ENCODE data around the gene BPI. TPM values are rescaled to one million over a fixed set of nuclear protein-coding genes. Genes with fewer than 3 reads are reported as not detected.

Gene BPI
- total RNA-seq, 1 donor from 2014 or later, result 1.0 TPM

DNA sequence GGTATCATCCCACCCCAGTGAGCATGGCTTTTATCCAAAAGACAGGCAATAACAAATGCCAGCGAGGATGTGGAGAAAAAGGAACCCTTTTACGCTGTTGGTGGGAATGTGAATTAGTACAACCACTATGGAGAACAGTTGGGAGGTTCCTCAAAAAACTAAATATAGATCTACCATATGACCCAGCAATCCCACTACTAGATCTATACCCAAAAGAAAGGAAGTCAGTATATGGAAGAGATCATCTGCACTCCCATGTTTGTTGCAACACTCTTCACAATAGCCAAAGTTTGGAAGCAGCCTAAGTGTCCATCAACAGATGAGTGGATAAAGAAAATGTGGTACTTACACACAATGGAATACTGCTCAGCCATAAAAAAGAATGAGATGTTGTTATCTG lies 37.5 kb upstream of the BPI start:
- H3K9ac ChIP-seq (ENCODE audit: low read depth in 1 of 3, low read length in 3 of 3), result no peak overlapping the region
- H3K36me3 ChIP-seq (ENCODE audit: control insufficient read depth in 3 of 3, insufficient read depth in 3 of 3, low read length in 3 of 3), result no peaks in the 10 kb centered on the region
- H3K4me1 ChIP-seq (ENCODE audit: control insufficient read depth in 3 of 3, insufficient read depth in 3 of 3, low read length in 3 of 3), result peaks cover 0 to 7% (median 6%) of the 10 kb centered on the region in 3 donors
- no peak overlapping the region for H3K27ac ChIP-seq (ENCODE audit: low read depth, low read length)
- peaks cover 0 to 9% (median under 1%) of the 10 kb centered on the region in 3 donors for H3K27me3 ChIP-seq (ENCODE audit: control insufficient read depth in 3 of 3, insufficient read depth in 3 of 3, low read length in 3 of 3)
- H3K9me3 ChIP-seq (ENCODE audit: control insufficient read depth in 3 of 3, low read length in 3 of 3), result no peaks in the 10 kb centered on the region
- no peak overlapping the region for H3K4me3 ChIP-seq (ENCODE audit: low read length in 3 of 3)

DNA sequence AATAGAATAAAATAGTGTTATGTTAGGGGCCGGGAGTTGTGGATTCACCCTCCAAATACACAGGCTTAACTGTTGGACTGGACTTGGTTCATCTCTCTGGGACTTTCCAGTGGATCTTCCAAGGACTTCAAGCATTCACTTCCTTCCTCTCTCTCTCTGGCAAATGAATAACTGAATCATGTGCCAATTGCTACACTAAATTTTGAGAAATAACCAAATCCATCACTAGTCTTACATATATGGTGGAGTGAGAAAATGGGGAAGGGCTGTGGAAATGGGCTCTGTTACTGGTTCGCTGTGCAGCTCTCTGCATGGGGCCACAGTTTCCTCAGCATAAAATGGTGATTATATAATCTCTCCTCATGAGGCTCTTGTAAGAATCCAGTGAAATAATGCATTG lies 36.7 kb upstream of the BPI start:
- no peaks in the 10 kb centered on the region for H3K9me3 ChIP-seq (ENCODE audit: control insufficient read depth in 3 of 3, low read length in 3 of 3)
- H3K27ac ChIP-seq (ENCODE audit: low read depth, low read length), result no peak overlapping the region
- no peak overlapping the region for H3K9ac ChIP-seq (ENCODE audit: low read depth in 1 of 3, low read length in 3 of 3)
- peaks cover 0 to 8% (median 7%) of the 10 kb centered on the region in 3 donors for H3K4me1 ChIP-seq (ENCODE audit: control insufficient read depth in 3 of 3, insufficient read depth in 3 of 3, low read length in 3 of 3)
- H3K36me3 ChIP-seq (ENCODE audit: control insufficient read depth in 3 of 3, insufficient read depth in 3 of 3, low read length in 3 of 3), result no peaks in the 10 kb centered on the region
- no peak overlapping the region for H3K4me3 ChIP-seq (ENCODE audit: low read length in 3 of 3)
- peaks cover 0 to 6% (median 0%) of the 10 kb centered on the region in 3 donors for H3K27me3 ChIP-seq (ENCODE audit: control insufficient read depth in 3 of 3, insufficient read depth in 3 of 3, low read length in 3 of 3)

GRCh38 chr20:38267901-38268514 lies 35.9 kb upstream of the BPI start:
- H3K27me3 ChIP-seq (ENCODE audit: control insufficient read depth in 3 of 3, insufficient read depth in 3 of 3, low read length in 3 of 3), result peaks cover 0 to 6% (median 0%) of the 10 kb centered on the region in 3 donors
- no peak overlapping the region for H3K9ac ChIP-seq (ENCODE audit: low read depth in 1 of 3, low read length in 3 of 3)
- peaks cover 0 to 8% (median 7%) of the 10 kb centered on the region in 3 donors for H3K4me1 ChIP-seq (ENCODE audit: control insufficient read depth in 3 of 3, insufficient read depth in 3 of 3, low read length in 3 of 3)
- H3K27ac ChIP-seq (ENCODE audit: low read depth, low read length), result no peak overlapping the region
- H3K36me3 ChIP-seq (ENCODE audit: control insufficient read depth in 3 of 3, insufficient read depth in 3 of 3, low read length in 3 of 3), result no peaks in the 10 kb centered on the region
- no peak overlapping the region for H3K4me3 ChIP-seq (ENCODE audit: low read length in 3 of 3)
- no peaks in the 10 kb centered on the region for H3K9me3 ChIP-seq (ENCODE audit: control insufficient read depth in 3 of 3, low read length in 3 of 3)

- H3K27me3 ChIP-seq (ENCODE audit: control insufficient read depth in 3 of 3, insufficient read depth in 3 of 3, low read length in 3 of 3), result peaks cover 0 to 6% (median 0%) of the 10 kb centered on the region in 3 donors
- H3K9me3 ChIP-seq (ENCODE audit: control insufficient read depth in 3 of 3, low read length in 3 of 3), result no peaks in the 10 kb centered on the region
- H3K9ac ChIP-seq (ENCODE audit: low read depth in 1 of 3, low read length in 3 of 3), result no peak overlapping the region
- no peak overlapping the region for H3K4me3 ChIP-seq (ENCODE audit: low read length in 3 of 3)
- H3K4me1 ChIP-seq (ENCODE audit: control insufficient read depth in 3 of 3, insufficient read depth in 3 of 3, low read length in 3 of 3), result peaks cover 0 to 8% (median 7%) of the 10 kb centered on the region in 3 donors
- H3K27ac ChIP-seq (ENCODE audit: low read depth, low read length), result no peak overlapping the region
- H3K36me3 ChIP-seq (ENCODE audit: control insufficient read depth in 3 of 3, insufficient read depth in 3 of 3, low read length in 3 of 3), result no peaks in the 10 kb centered on the region
Measured at GRCh38 chr20:38269040-38269439, 34.9 kb upstream of the BPI start.

DNA sequence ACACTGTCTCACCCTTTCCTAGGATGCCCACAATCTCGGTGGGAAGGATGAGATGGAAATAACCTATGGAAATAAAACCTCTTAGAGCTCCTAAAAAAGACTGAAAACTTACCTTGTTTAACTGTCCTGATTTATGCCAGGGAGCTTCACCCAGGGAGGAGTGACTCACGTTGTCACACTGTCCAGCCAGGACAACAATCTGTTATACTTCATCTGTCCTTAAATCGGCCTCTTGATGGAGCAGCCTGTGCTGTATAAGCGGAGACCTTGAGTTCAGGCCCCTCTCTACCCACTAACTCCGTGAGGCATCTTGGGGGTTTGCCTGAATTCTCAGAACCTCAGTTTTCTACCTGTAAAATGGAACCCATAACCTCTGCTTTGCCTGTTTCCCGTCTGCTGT lies 34.2 kb upstream of the BPI start:
- H3K9ac ChIP-seq (ENCODE audit: low read depth in 1 of 3, low read length in 3 of 3), result no peak overlapping the region
- no peaks in the 10 kb centered on the region for H3K36me3 ChIP-seq (ENCODE audit: control insufficient read depth in 3 of 3, insufficient read depth in 3 of 3, low read length in 3 of 3)
- H3K27ac ChIP-seq (ENCODE audit: low read depth, low read length), result no peak overlapping the region
- no peaks in the 10 kb centered on the region for H3K9me3 ChIP-seq (ENCODE audit: control insufficient read depth in 3 of 3, low read length in 3 of 3)
- peaks cover 0 to 8% (median 7%) of the 10 kb centered on the region in 3 donors for H3K4me1 ChIP-seq (ENCODE audit: control insufficient read depth in 3 of 3, insufficient read depth in 3 of 3, low read length in 3 of 3)
- no peak overlapping the region for H3K4me3 ChIP-seq (ENCODE audit: low read length in 3 of 3)
- peaks cover 0 to 6% (median 0%) of the 10 kb centered on the region in 3 donors for H3K27me3 ChIP-seq (ENCODE audit: control insufficient read depth in 3 of 3, insufficient read depth in 3 of 3, low read length in 3 of 3)

- Histone ChIP-seq H3K9ac (ENCODE audit: low read depth in 1 of 3, low read length in 3 of 3) (no peak overlapping the region), H3K9me3 (ENCODE audit: control insufficient read depth in 3 of 3, low read length in 3 of 3) (no peaks in the 10 kb centered on the region), H3K4me3 (ENCODE audit: low read length in 3 of 3) (no peak overlapping the region), H3K27me3 (ENCODE audit: control insufficient read depth in 3 of 3, insufficient read depth in 3 of 3, low read length in 3 of 3) (peaks cover 0 to 6% (median 0%) of the 10 kb centered on the region in 3 donors), H3K27ac (ENCODE audit: low read depth, low read length) (no peak overlapping the region), H3K36me3 (ENCODE audit: control insufficient read depth in 3 of 3, insufficient read depth in 3 of 3, low read length in 3 of 3) (no peaks in the 10 kb centered on the region), H3K4me1 (ENCODE audit: control insufficient read depth in 3 of 3, insufficient read depth in 3 of 3, low read length in 3 of 3) (peaks cover 0 to 8% (median 7%) of the 10 kb centered on the region in 3 donors)
Measured at GRCh38 chr20:38270869-38271605, 32.9 kb upstream of the BPI start.

DNA sequence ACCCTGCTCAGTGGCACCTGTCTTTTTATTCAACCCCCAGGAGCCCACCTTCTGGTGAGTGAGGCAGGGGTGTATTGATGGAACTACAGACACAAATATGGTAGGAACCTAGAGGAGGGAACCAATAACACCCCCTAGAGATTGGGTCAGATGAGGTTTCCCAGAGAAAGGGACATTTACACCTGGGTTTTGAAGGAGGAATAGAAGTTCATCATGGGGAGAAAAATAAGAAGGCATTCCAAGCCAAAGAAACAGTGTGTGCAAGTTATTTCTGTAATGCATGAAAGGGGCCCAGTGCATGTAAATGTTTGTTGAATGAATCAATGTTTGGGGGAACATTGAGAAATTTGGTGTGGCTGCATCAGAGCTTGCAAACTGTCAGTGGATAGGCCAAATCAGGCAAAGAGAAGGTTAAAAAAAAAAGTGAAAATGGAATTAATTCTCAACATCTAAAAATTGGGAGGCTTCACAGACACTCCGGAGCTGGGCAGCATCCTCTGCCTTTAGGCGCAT lies 32.3 kb upstream of the BPI start:
- Histone ChIP-seq H3K27ac (ENCODE audit: low read depth, low read length) (no peak overlapping the region), H3K9me3 (ENCODE audit: control insufficient read depth in 3 of 3, low read length in 3 of 3) (no peaks in the 10 kb centered on the region), H3K27me3 (ENCODE audit: control insufficient read depth in 3 of 3, insufficient read depth in 3 of 3, low read length in 3 of 3) (peaks cover 0 to 6% (median 0%) of the 10 kb centered on the region in 3 donors), H3K36me3 (ENCODE audit: control insufficient read depth in 3 of 3, insufficient read depth in 3 of 3, low read length in 3 of 3) (no peaks in the 10 kb centered on the region), H3K9ac (ENCODE audit: low read depth in 1 of 3, low read length in 3 of 3) (no peak overlapping the region), H3K4me3 (ENCODE audit: low read length in 3 of 3) (no peak overlapping the region), H3K4me1 (ENCODE audit: control insufficient read depth in 3 of 3, insufficient read depth in 3 of 3, low read length in 3 of 3) (peaks cover 0 to 8% (median 7%) of the 10 kb centered on the region in 3 donors)

DNA sequence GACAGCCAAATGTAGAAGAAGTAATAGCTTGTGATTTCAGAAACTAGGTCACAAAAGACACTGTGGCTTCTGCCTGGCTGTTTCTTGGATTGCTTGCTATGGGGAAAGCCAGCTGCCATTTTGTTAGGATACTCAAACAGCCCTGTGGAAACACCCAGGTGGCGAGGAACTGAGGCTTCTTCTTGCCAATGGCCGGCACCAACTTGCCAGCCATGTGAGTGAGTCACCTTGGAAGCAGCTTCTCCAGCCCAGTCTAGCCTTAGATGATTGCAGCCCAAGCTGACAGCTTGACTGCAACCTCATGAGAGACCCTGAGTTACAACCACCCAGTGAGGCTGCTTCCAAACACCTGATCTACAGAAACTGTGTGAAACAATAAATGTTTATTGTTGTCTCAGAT lies 31.6 kb upstream of the BPI start:
- Histone ChIP-seq H3K4me3 (ENCODE audit: low read length in 3 of 3) (no peak overlapping the region), H3K27ac (ENCODE audit: low read depth, low read length) (no peak overlapping the region), H3K9me3 (ENCODE audit: control insufficient read depth in 3 of 3, low read length in 3 of 3) (no peaks in the 10 kb centered on the region), H3K4me1 (ENCODE audit: control insufficient read depth in 3 of 3, insufficient read depth in 3 of 3, low read length in 3 of 3) (peaks cover 0 to 8% (median 7%) of the 10 kb centered on the region in 3 donors), H3K27me3 (ENCODE audit: control insufficient read depth in 3 of 3, insufficient read depth in 3 of 3, low read length in 3 of 3) (peaks cover 0 to 6% (median 0%) of the 10 kb centered on the region in 3 donors), H3K9ac (ENCODE audit: low read depth in 1 of 3, low read length in 3 of 3) (no peak overlapping the region), H3K36me3 (ENCODE audit: control insufficient read depth in 3 of 3, insufficient read depth in 3 of 3, low read length in 3 of 3) (no peaks in the 10 kb centered on the region)

- no peak overlapping the region for H3K27ac ChIP-seq (ENCODE audit: low read depth, low read length)
- H3K27me3 ChIP-seq (ENCODE audit: control insufficient read depth in 3 of 3, insufficient read depth in 3 of 3, low read length in 3 of 3), result peaks cover 0 to 6% (median 0%) of the 10 kb centered on the region in 3 donors
- H3K9me3 ChIP-seq (ENCODE audit: control insufficient read depth in 3 of 3, low read length in 3 of 3), result no peaks in the 10 kb centered on the region
- no peak overlapping the region for H3K9ac ChIP-seq (ENCODE audit: low read depth in 1 of 3, low read length in 3 of 3)
- H3K4me1 ChIP-seq (ENCODE audit: control insufficient read depth in 3 of 3, insufficient read depth in 3 of 3, low read length in 3 of 3), result peaks cover 0 to 8% (median 7%) of the 10 kb centered on the region in 3 donors
- H3K4me3 ChIP-seq (ENCODE audit: low read length in 3 of 3), result no peak overlapping the region
- no peaks in the 10 kb centered on the region for H3K36me3 ChIP-seq (ENCODE audit: control insufficient read depth in 3 of 3, insufficient read depth in 3 of 3, low read length in 3 of 3)
Measured at GRCh38 chr20:38272961-38273360, 31.0 kb upstream of the BPI start.

Data from skeletal muscle tissue (tissue), 4 donors.